Measurements from ENCODE around the gene ANKRD13B. TPM values are rescaled to one million over a fixed set of nuclear protein-coding genes. Genes with fewer than 3 reads are reported as not detected.
"Not testable (repeated sequence)": the region's sequence is repeated elsewhere in the genome, so short reads cannot be mapped to it uniquely, and the experiment has no call there.

ANKRD13B gene
- total RNA-seq, 1 experiment from 2014 or later = 11.1 TPM

GRCh38 chr17:29642171-29642611, 49.3 kb downstream of the ANKRD13B start:
- Histone ChIP-seq H3K4me3 (ENCODE audit: insufficient read depth, low read depth, low read length) (no peak overlapping the region), H3K36me3 (replicated peaks; ENCODE audit: control insufficient read depth, insufficient read depth, low read length) (no peaks in the 10 kb centered on the region), H3K27me3 (ENCODE audit: control insufficient read depth, insufficient read depth, low read length) (no peaks in the 10 kb centered on the region)
- DNase-seq = no peak

- no peak for DNase-seq
- Histone ChIP-seq H3K4me3 (ENCODE audit: insufficient read depth, low read depth, low read length) (no peak overlapping the region), H3K36me3 (replicated peaks; ENCODE audit: control insufficient read depth, insufficient read depth, low read length) (no peaks in the 10 kb centered on the region), H3K27me3 (ENCODE audit: control insufficient read depth, insufficient read depth, low read length) (no peaks in the 10 kb centered on the region)
These were observed 50.9 kb downstream of the ANKRD13B start for GRCh38 chr17:29643817-29644160.

GRCh38 chr17:29645515-29646051, 52.7 kb downstream of the ANKRD13B start:
- DNase-seq = no peak
- Histone ChIP-seq H3K36me3 (replicated peaks; ENCODE audit: control insufficient read depth, insufficient read depth, low read length) (no peaks in the 10 kb centered on the region), H3K27me3 (ENCODE audit: control insufficient read depth, insufficient read depth, low read length) (no peaks in the 10 kb centered on the region), H3K4me3 (ENCODE audit: insufficient read depth, low read depth, low read length) (no peak overlapping the region)

- no peak overlapping the region for H3K4me3 ChIP-seq (ENCODE audit: insufficient read depth, low read depth, low read length)
- no peak for DNase-seq
These were observed 55.1 kb downstream of the ANKRD13B start for GRCh38 chr17:29648005-29648404.

GRCh38 chr17:29649359-29649758, 56.4 kb downstream of the ANKRD13B start:
- Histone ChIP-seq H3K4me3 (ENCODE audit: insufficient read depth, low read depth, low read length) (no peak overlapping the region), H3K36me3 (replicated peaks; ENCODE audit: control insufficient read depth, insufficient read depth, low read length) (no peaks in the 10 kb centered on the region), H3K27me3 (ENCODE audit: control insufficient read depth, insufficient read depth, low read length) (no peaks in the 10 kb centered on the region)
- DNase-seq = no peak

More at GRCh38 chr17:29648005-29648404, 55.1 kb downstream of the ANKRD13B start:
- H3K36me3 ChIP-seq (replicated peaks; ENCODE audit: control insufficient read depth, insufficient read depth, low read length) = no peaks in the 10 kb centered on the region
- no peaks in the 10 kb centered on the region for H3K27me3 ChIP-seq (ENCODE audit: control insufficient read depth, insufficient read depth, low read length)

- H3K27me3 ChIP-seq (ENCODE audit: control insufficient read depth, insufficient read depth, low read length) = no peaks in the 10 kb centered on the region
- no peaks in the 10 kb centered on the region for H3K36me3 ChIP-seq (replicated peaks; ENCODE audit: control insufficient read depth, insufficient read depth, low read length)
- H3K4me3 ChIP-seq (ENCODE audit: insufficient read depth, low read depth, low read length) = no peak overlapping the region
- no peak for DNase-seq
These were observed 57.5 kb downstream of the ANKRD13B start for GRCh38 chr17:29650396-29650795.

GRCh38 chr17:29651913-29652312, 59.0 kb downstream of the ANKRD13B start:
- not testable (repeated sequence) for DNase-seq; H3K4me3 ChIP-seq (ENCODE audit: insufficient read depth, low read depth, low read length); H3K27me3 ChIP-seq (ENCODE audit: control insufficient read depth, insufficient read depth, low read length); H3K36me3 ChIP-seq (replicated peaks; ENCODE audit: control insufficient read depth, insufficient read depth, low read length)

GRCh38 chr17:29652976-29653375, 60.0 kb downstream of the ANKRD13B start:
- Histone ChIP-seq H3K27me3 (ENCODE audit: control insufficient read depth, insufficient read depth, low read length) (no peaks in the 10 kb centered on the region), H3K36me3 (replicated peaks; ENCODE audit: control insufficient read depth, insufficient read depth, low read length) (no peaks in the 10 kb centered on the region), H3K4me3 (ENCODE audit: insufficient read depth, low read depth, low read length) (no peak overlapping the region)
- no peak for DNase-seq

- no peaks in the 10 kb centered on the region for H3K36me3 ChIP-seq (replicated peaks; ENCODE audit: control insufficient read depth, insufficient read depth, low read length)
- DNase-seq = no peak
- H3K27me3 ChIP-seq (ENCODE audit: control insufficient read depth, insufficient read depth, low read length) = no peaks in the 10 kb centered on the region
- H3K4me3 ChIP-seq (ENCODE audit: insufficient read depth, low read depth, low read length) = no peak overlapping the region
These were observed 61.2 kb downstream of the ANKRD13B start for GRCh38 chr17:29653995-29654714.

- Histone ChIP-seq H3K4me3 (ENCODE audit: insufficient read depth, low read depth, low read length) (no peak overlapping the region), H3K36me3 (replicated peaks; ENCODE audit: control insufficient read depth, insufficient read depth, low read length) (no peaks in the 10 kb centered on the region), H3K27me3 (ENCODE audit: control insufficient read depth, insufficient read depth, low read length) (no peaks in the 10 kb centered on the region)
- DNase-seq = no peak
These were observed 62.4 kb downstream of the ANKRD13B start for GRCh38 chr17:29655323-29655722.

- Histone ChIP-seq H3K36me3 (replicated peaks; ENCODE audit: control insufficient read depth, insufficient read depth, low read length) (no peaks in the 10 kb centered on the region), H3K27me3 (ENCODE audit: control insufficient read depth, insufficient read depth, low read length) (no peaks in the 10 kb centered on the region), H3K4me3 (ENCODE audit: insufficient read depth, low read depth, low read length) (no peak overlapping the region)
- DNase-seq = no peak
These were observed 66.2 kb downstream of the ANKRD13B start for GRCh38 chr17:29659155-29659554.

GRCh38 chr17:29661213-29661612, 68.3 kb downstream of the ANKRD13B start:
- H3K27me3 ChIP-seq (ENCODE audit: control insufficient read depth, insufficient read depth, low read length) = no peaks in the 10 kb centered on the region
- no peak overlapping the region for H3K4me3 ChIP-seq (ENCODE audit: insufficient read depth, low read depth, low read length)
- H3K36me3 ChIP-seq (replicated peaks; ENCODE audit: control insufficient read depth, insufficient read depth, low read length) = no peaks in the 10 kb centered on the region; the same call in 1 of the 2 replicates
- no peak for DNase-seq

- DNase-seq = peak; percentile 22
- H3K36me3 ChIP-seq (replicated peaks; ENCODE audit: control insufficient read depth, insufficient read depth, low read length) = no peaks in the 10 kb centered on the region; the same call in 1 of the 2 replicates
- H3K27me3 ChIP-seq (ENCODE audit: control insufficient read depth, insufficient read depth, low read length) = no peaks in the 10 kb centered on the region
- H3K4me3 ChIP-seq (ENCODE audit: insufficient read depth, low read depth, low read length) = no peak overlapping the region
These were observed 70.2 kb downstream of the ANKRD13B start for GRCh38 chr17:29663155-29663554.

Data from H7 (cell line).